HuH-7.5 (cell line): ENCODE results near the gene DENND11.

Source experiments
- DNase-seq: peaks from one replicate; pipeline ENCODE4 v3.0.0; 2011; ENCODE audit warnings: low spot score

The DENND11 gene

GRCh38 chr7:141702047-141702567 lies at the start of gene DENND11:
DENND11 (minus strand) TSS chr7:141702166; CDS start chr7:141702153, 13 bp downstream.
- peak; percentile 56 for DNase-seq

GRCh38 chr7:141748396-141748795 lies 46.4 kb upstream of the DENND11 start:
- no peak for DNase-seq

GRCh38 chr7:141744131-141744530 lies 42.2 kb upstream of the DENND11 start:
- DNase-seq, result no peak

GRCh38 chr7:141742229-141742628 lies 40.3 kb upstream of the DENND11 start:
- no peak for DNase-seq

- no peak for DNase-seq
These were observed 37.3 kb upstream of the DENND11 start for GRCh38 chr7:141739250-141739649.

GRCh38 chr7:141738592-141739013 lies 36.6 kb upstream of the DENND11 start:
- DNase-seq, result no peak

- peak; percentile 63 for DNase-seq
These were observed 36.0 kb upstream of the DENND11 start, which contains the start of gene SSBP1 for GRCh38 chr7:141737836-141738591. SSBP1 (plus strand) TSS chr7:141738358; CDS start chr7:141739167, 809 bp downstream.

- peak; percentile 12 for DNase-seq
These were observed 35.3 kb upstream of the DENND11 start for GRCh38 chr7:141737118-141737835.

GRCh38 chr7:141731476-141732149 lies 29.6 kb upstream of the DENND11 start:
- DNase-seq, result no peak

GRCh38 chr7:141729020-141729419 lies 27.1 kb upstream of the DENND11 start:
- no peak for DNase-seq

- DNase-seq, result no peak
These were observed 20.6 kb upstream of the DENND11 start for GRCh38 chr7:141722529-141722928.

- no peak for DNase-seq
These were observed 15.5 kb upstream of the DENND11 start for GRCh38 chr7:141717450-141717849.

GRCh38 chr7:141715794-141716689 lies 14.1 kb upstream of the DENND11 start:
- no peak for DNase-seq

GRCh38 chr7:141715018-141715417 lies 13.1 kb upstream of the DENND11 start:
- no peak for DNase-seq

- no peak for DNase-seq
These were observed 12.6 kb upstream of the DENND11 start for GRCh38 chr7:141714571-141714970.

- no peak for DNase-seq
These were observed 11.9 kb upstream of the DENND11 start for GRCh38 chr7:141713890-141714289.

- DNase-seq, result no peak
These were observed 10.8 kb upstream of the DENND11 start for GRCh38 chr7:141712603-141713255.

GRCh38 chr7:141710301-141710700 lies 8.3 kb upstream of the DENND11 start:
- DNase-seq, result no peak

- DNase-seq, result no peak
These were observed 7.8 kb upstream of the DENND11 start for GRCh38 chr7:141709749-141710148.

GRCh38 chr7:141709318-141709717 lies 7.4 kb upstream of the DENND11 start:
- DNase-seq, result no peak

GRCh38 chr7:141708351-141708750 lies 6.4 kb upstream of the DENND11 start, which contains the start of gene WEE2:
WEE2 (plus strand) TSS chr7:141708353; CDS start chr7:141708759, 406 bp downstream.
- DNase-seq, result no peak
